Measurements from ENCODE around the gene ERAP2.

- TF ChIP-seq ZNF274 (IDR thresholded peaks at IDR 0.05; ENCODE audit: low read depth, low read length) (no peak), YY1 (IDR thresholded peaks at IDR 0.05; ENCODE audit: insufficient read depth, insufficient read length) (no peak)
Observed at GRCh38 chr5:96961053-96961452, 84.8 kb downstream of the ERAP2 start.
